HPDE6-E6E7 (cell line): ENCODE data around the gene RPS3.

Source experiments
- DNase-seq: peaks from one replicate; pipeline ENCODE4 v3.0.0; 2011; ENCODE audit warnings: missing footprints; ENCODE audit errors: extremely low spot score

Gene RPS3

DNA sequence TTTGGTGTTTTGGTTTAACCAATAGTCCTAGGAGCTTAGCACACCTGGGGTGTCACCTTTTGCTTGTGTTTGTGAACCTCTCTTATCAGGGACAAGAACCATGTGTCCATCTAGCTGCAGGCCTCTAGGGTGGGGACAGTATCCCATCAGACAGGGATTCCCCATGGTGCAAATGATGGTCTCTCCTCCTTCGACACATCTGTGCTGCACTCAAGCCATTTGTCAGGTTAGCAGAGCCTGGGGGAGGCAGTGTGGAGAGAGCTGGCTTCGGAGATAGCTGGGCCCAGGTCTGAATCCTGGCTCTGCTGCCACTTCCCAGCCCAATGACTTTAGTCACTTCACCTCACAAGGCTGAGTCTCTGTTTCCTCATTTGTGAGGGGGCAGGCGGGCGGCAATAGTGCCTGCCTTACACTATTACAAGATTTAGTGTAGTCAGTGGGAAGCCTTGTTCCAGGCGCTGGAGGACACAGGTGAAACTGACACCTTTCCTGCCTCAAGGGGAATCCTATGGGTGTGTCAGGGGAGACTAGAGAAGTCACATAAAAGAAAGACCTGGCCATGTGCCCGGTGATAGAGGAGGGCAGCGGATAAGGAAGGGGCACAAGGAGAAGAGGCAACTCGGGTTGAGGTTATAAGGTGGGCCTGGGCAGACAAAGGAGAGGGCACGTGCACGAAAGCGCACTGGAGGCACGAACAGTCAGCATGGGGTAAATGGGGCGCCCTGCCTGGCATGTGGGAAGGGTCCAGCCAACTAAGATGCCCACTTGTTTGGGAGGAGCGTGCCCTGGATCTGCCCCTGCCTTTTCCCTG, 21.1 kb downstream of the RPS3 start:
- no peak for DNase-seq

DNA sequence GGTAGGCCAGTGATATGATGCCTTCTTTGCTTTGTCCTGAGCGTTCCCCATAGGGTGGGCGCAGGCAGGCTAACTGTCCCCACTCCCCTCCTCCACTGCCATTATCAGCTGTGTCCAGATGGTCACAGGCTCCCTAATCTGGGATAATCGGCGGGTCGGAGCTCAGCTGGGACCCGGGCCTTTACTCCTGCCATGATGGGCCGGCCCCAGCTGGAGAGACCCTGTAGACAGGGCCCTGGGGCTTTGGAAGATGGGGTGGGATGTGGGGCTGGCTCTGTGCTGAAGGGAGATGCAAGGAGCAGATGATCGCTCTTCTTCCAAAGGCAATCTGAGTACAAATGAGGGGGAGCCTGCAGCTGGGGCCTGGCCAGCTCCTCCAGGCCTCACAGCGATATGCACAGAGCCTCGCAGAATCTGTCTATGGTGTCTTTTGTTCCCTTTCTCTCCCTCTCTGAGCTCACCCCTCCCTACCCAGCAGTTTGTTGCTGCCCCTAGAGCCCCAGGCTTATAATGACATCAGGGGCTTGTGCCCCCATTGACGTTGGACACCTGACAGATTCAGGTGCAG, 21.8 kb downstream of the RPS3 start:
- no peak for DNase-seq

- no peak for DNase-seq
These were observed 22.6 kb downstream of the RPS3 start for GRCh38 chr11:75421902-75422247.

DNA sequence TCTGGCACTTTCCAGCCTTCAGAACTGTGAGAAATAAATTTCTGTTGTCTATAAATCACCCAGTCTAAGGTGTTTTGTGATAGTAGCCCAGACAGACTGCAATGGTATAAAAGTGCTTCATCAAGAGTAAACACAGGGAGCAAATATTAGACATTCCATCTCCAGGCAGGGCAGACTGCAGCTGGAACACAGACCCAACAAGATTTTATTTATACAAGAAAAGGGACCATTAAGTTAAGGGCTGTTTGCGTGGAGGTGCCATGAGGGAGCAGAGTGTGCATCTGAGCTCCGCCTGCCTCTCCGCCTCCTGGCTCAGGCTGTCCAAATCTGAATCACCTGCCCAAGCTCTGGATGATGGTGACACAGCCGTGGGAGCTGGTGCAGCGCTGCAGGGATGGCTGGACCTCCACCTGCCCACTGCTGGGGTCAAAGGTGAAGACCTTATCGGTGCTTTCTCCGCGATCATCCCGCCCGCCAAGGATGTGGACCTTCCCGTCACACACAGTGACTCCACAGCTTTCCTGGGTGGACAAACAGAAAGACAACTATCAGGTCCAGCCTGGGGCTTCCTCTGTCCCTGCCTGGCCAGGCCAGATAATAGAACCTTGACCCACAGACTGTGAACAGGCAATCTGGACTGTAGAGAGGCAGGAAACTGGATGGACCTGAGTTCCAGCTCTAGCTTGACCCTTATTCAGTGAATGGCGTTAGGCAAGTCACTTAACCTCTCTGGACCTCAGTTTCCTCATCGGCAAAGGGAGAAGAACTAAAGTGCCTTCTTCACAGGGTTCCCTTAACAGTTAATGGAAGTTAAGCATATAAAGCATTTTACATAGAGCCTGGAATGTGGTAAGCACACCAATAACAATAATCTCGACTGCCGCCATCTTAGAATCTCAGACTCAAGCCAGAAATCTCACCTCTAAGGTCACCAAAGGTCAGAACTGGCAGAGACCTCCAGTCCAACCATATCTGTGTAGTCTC, 23.2 kb downstream of the RPS3 start:
- no peak for DNase-seq

GRCh38 chr11:75423721-75424120, 24.4 kb downstream of the RPS3 start:
- DNase-seq: no peak

- DNase-seq: no peak
These were observed 25.1 kb downstream of the RPS3 start for GRCh38 chr11:75424396-75424795.

GRCh38 chr11:75425422-75425821, 26.1 kb downstream of the RPS3 start:
- DNase-seq: no peak

- DNase-seq: no peak
These were observed 27.4 kb downstream of the RPS3 start for GRCh38 chr11:75426720-75427086.

- DNase-seq: no peak
These were observed 27.9 kb downstream of the RPS3 start for GRCh38 chr11:75427181-75427580.

GRCh38 chr11:75428281-75428724, 29.0 kb downstream of the RPS3 start:
- DNase-seq: peak; percentile 100

DNA sequence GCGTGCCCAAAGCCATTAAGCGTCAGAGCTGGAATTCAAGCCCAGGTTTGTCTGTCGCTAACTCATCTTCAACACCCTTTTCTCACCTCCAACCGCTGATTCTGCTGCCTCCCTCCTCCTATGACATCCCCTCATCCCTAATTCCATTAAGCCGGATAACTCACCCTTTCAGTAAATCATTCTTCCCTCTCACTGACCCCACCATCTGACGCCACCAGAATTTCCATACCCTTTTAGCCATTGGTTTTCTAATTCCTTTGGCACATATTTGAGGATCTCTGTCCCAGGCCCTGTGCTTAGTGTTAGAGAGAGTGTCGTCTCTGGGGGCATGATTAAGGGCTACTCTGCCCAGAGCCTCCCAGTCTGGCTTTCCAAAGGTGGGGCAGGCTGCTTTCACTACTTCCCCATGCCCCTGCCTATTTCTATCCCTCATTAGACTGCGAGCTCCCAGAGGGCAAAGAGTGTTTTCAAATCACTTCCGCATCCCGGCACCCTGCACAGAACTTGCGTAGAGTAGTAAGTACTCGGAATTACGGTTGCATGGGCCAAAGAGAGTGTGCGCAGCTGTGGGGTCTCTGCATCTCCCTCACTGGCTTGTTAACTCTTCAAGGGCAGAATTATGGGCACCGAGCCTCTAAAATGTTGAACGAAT, 29.8 kb downstream of the RPS3 start:
- no peak for DNase-seq

GRCh38 chr11:75429641-75429901, 30.3 kb downstream of the RPS3 start:
- no peak for DNase-seq

- DNase-seq: peak; percentile 72
These were observed 30.8 kb downstream of the RPS3 start for GRCh38 chr11:75429902-75430713.

DNA sequence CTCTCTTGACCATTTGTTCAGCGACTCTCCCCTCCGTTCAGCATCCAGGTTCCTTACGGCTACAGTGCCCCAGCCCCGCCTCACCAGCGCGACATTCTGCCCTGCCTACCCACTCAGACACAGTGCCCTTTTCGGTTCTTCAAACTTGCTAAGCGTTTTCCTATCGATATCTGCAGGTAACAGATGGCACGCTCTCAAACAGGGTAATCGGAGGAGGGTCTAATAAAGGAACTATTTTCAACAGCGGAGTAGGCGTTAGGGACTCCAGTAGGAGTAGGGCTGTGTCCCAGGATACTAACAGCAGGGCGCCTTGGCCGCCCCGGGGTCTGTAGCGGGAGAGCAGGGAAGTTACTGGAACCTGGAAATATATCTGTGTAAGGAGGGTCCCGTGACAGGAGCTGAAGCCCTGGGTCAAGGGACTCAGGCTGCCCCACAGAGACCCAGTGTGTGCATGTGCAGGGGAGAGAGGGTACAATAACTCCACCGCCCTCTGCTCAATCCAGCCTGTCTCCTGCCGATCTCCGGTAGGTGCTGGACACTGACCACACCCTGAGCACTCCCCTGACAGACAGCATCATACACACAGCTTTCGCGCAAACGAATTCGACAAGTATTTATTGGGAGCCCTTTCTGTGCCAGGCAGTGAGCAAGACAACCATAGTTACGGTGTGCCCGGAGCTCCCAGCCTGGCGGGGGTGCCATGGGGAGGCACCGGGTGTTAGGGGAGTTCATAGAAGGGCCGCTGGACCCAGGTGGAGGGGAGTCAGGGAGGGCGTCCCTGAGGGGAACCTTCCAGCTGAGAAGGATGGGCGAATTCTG, 31.6 kb downstream of the RPS3 start:
- peak; percentile 21 for DNase-seq

DNA sequence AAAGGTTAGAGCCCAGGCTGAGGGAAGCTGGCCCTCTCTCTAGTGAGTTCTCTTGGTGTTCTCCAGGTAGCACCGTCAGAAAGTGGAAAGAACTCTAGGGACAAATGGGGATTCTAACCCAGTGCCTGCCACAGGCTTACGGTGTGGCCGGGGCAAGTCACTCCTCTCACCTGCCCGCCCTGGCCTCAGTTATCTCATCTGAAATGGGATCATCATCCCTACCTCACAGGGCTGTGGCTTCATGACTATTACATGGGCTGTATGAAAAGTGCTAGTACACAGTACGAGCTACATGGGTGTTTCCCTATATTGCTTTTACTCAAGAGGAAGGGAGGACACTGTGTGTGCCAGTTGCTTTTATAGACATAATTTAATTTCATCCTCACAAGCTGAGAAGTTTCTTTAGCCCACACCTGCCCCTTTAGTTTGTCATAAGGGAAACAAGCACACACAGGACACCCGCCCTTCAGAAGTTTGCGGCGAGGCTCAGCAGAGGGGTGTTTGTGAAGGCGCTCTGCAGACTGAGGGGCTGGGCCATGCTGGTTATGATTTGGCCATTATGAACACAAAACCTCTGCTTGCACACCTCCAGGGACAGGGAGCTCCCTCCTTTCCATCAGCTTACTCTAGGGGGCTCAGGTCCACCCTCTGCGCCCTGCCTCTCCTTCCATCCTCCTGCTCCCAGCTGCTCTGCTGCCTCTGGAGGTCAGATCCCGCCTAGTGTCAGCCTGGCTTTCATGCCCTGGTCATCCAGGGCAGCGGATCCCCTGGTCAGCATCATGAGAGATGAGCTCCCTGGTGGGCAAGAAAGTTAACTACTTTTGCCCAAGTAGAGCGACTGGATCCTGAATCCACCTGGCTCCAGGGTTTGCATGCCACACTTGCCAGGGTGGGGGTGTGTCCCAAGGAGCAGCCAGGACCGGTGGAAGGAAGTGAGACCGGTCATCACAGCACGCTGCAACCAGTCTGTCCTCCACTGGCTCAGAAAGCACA, 32.5 kb downstream of the RPS3 start:
- DNase-seq: no peak

- DNase-seq: no peak
These were observed 33.6 kb downstream of the RPS3 start, which contains the start of gene KLHL35 for GRCh38 chr11:75432911-75433321. Gene KLHL35, minus strand, starts transcription at chr11:75433203. Its CDS starts 2,574 bp downstream, at chr11:75430629.

DNA sequence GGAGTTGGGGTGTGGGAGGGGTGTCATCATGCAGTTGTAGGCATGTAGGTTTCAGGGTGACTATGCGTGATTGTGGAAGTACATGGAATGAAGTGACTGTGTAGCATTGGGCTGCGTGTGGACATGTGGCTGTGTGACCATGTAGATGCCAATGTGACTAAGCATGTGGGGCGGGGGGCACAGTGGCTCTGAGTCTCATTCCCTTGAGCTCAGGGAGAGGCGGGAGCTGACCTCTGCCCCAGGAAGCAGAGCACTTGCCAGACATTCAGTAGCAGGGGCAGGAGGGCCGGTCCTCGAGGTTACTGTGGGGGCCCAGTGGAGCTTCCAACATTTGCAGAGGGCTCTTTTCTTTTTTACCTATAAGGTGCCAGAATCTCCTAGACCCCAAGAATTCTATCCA, 34.1 kb downstream of the RPS3 start:
- no peak for DNase-seq

- no peak for DNase-seq
These were observed 34.7 kb downstream of the RPS3 start for GRCh38 chr11:75434051-75434450.
